NK-92 (cell line): ENCODE data around the gene SLC23A2.

ENCODE experiments used
- DNase-seq: peaks from one replicate; lab custom pipeline; 2025; ENCODE audit not compliant: unreplicated experiment; lab: John Stamatoyannopoulos, UW

Gene SLC23A2

DNA sequence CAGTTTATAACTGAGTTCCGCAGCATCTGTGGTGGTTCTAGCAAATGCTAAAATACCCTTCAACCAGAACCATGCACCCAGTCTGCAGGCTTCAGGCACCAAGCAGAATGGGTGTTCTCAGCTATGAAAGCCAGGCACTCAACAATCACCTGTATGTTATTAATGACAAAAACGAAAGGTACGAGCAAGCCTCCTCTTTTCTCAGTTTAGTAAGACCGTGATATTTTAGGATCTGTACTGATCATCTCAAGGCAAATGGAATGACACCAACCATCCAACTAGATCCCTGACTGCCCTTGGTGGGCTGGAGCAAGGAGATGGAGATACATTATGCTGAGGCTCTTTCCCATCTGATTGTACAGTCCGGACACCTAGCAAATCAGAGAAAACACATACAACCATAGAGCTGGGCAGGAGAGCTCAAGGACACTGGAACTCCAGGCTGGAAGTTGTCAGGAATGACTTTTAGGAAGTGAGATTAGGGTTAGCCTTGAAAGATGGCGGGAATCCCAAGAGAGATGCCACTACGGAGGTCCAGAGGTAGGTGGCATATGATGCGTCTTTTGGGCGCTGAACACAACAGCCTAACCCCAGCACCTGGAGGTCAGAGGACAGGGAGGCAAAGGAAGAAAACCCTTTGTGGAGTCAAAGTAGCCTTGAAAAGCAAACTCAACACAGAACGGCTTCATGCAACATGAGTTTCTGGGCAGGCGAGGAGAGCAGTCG, 33.4 kb downstream of the SLC23A2 start:
- no peak for DNase-seq

DNA sequence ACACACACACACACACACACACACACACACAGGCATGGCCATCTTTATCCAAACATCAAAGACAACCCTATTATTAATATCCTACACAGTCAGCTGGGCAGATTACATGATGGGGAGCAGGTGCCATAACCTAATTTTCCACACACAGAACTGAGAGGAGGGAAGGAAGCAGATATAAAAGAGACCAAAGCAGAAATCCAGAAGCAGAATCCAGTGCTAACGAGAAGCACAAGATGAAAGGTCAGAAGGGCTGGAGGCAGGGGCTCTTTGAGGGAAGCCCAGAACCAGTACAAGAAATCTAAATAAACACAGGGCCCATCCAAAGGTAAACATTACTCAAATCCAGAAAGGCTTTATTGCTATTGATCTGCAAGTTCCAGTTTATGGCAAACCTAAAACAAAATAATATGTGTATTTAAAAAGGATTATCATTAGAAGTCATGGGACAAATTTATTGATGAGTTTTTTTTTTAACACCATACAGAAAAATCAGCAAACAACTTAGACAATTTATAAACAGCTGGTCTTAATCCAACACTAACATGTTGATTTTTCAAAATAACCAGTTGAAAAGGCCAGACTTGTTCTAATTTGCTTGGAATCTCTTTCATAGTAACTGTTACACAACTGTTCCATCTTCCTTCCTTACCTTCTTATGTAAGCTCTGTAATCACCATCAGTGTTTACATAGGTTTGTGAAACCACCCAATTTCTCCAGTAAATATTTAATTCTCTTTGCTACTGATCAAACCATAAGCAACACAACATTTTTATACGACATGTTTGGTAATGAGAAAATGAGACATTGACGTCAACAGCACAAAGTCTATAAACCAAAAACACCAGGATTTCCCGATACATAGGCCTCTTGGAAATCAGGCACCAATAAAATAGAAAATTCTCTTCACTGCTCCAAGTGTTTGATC, 34.2 kb downstream of the SLC23A2 start:
- DNase-seq, result no peak

DNA sequence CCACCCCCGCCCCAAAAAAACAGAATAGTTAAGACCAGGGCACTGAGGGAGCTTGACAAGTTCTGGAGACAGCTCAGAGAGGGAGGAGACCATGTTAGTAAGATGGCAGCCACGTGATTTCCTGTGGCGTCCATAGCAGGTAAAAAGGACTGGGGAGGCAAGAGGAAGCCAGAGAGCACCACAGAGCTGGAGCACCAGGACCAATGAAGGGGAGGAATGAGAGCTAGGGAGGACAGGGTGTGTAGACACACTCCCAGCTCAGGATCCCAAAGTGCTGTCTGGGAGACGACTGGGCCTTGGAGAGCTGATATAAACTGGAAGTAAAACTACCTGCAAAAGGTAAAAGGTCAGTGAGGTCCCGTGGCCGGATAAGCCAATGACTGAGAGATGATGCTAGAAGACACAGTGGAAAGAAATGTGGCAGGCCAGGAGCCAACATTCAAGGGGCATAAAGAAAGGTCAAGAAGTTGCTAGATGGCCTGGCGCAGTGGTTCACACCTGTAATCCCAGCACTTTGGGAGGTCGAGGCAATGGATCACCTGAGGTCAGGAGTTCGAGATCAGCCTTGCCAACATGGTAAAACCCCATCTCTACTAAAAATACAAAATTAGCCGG, 39.0 kb downstream of the SLC23A2 start:
- DNase-seq, result no peak

DNA sequence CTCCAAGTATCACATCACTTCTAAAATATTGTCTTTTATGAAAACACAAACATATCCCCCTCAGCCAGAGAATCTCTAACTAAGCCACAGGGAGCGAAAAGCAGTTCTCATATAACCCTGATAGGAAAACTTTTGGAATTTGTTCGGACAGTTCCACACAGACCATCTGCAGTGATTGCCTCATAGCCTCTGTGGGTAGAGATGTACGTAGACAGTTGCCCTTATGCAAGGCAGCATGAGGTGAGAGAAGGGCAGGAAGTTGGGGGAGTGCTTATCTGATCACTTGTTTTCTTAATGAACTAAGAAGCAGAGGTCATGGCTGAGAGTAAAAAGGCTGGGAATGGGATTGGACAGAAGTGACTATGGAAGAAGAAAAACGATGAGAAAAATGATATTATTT, 39.6 kb downstream of the SLC23A2 start:
- DNase-seq, result no peak

DNA sequence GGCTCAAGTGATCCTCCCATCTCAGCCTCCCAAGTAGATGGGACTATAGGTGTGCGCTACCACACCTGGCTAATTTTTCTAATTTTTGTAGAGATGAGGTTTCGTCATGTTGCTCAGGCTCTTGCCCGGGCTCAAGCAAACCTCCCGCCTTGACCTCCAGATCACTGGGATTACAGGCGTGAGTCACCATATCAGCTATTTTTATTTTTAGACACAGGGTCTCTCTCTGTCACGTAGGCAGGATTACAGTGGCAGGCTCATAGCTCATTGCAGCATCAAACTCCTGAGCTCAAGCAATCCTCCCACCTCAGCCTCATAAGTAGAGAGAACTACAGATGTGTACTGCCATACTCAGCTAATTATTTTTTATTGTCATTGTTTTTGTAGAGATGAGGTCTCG, 41.7 kb downstream of the SLC23A2 start:
- no peak for DNase-seq

DNA sequence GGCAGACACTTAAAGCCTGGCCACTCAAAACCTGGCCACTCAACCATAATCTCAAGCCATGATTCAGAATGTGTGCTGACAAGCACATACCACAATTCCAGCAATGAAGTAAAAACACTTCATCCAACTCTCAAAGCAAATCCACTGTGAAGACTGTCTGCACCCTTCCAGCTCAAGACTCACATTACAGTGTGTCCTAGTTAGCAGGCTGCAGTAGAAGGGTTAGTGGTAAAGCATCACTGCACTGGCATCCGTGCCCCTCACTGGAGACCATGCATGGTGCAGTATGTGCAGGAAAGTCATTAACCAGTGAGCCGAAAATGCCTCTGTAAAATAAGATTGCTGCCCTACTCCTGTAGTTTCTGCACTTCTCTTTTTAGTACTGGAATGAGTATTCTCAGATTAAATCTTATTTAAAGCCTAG, 43.4 kb downstream of the SLC23A2 start:
- DNase-seq, result no peak

DNA sequence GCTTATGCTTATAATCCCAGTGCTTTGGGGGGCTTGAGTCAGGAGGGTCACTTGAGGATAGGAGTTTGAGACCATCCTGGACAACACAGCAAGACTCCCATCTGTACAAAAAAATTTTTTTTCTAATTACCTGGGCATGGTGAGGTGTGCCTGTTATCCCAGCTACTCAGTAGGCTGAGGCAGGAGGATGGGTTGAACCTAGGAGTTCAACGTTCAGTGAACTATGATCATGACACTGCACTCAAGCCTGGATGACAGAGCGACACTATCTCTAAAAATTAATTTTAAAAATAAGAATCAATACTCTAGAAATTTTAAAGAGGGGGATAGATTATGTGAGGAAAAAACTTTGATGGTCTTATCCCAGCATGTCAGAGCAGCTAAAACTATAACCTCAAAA, 44.1 kb downstream of the SLC23A2 start:
- no peak for DNase-seq

DNA sequence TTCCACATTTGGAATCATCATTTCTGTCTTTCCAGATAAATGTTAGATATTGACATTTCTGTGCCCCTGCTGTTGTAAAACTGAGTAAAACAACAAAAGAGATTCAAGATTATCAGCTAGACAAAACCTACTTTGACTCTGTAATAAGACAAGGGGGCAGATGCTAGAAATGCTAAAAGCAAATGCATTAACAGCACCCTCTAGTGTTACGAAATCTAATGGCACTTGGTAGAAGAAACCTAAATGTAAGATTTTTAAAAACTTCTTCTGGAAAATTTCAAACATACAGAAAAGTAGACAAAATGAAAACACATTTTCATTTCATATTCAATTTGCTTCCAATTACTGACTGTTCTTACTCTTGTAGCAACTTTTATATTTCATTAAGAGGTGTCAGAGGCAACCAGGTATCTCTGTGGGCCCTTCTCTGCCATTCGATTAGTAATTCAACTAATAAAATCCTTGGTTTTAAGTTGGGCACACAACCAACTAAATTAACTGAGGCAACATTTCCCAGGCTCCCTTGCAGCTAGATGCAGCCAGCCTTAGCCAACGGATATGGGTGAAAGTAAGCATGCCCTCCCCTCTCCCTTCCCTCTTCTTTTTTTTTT, 45.0 kb downstream of the SLC23A2 start:
- DNase-seq, result no peak

DNA sequence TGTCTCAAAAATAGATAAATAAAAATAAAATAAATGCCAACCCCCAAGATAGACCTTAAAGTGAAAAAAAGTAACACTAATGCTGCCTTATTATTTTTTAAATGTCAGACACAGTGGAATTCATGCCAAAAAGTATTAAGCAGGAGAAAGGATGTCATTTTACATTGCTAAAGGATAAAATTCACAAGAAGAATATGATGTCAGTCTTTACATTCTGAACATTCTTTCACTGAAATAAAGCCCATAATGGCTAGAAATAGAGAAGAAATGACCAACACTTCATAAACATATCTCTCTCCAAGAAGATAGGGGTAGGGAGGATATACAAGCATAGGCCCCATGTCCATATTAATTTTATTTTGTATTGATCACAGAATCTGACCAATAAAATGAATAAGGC, 47.4 kb downstream of the SLC23A2 start:
- DNase-seq, result no peak

DNA sequence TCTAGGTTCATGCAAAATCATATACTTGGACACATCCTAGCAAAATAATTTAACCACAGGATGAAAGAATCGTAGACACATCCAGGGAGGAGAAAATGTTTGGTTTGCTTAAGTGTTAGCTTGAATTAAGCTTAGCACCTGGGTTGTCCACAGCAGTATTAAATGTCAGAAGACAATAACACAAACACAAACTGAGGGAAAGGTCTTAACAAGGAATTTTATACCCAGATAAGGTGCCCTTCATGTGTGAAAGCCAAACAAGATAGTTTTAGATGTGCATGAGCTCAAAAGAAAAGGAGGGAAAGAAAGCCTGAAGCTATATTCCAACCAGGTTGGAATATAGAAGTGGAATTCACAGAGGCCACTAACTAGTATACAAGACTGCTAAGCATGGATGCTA, 49.1 kb downstream of the SLC23A2 start:
- DNase-seq, result no peak

DNA sequence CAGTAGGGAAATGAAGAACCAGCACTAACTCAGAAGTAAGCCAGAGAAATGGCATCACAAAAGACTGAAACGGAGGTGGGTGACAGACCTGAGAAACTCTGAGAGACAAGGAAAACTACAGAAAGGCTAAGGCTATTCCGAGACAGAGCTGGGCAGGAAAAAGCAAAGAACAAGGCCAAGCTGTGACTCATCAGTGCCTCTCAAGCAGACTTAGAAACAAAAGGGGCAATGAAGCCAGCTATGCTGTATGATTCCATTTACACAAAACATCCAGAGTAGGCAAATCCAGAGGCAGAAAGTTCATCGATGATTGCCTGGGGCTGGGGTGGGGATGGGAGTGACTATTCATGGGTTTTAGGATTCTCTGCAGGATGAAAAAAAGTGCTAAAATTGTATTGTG, 50.0 kb downstream of the SLC23A2 start:
- DNase-seq, result no peak

DNA sequence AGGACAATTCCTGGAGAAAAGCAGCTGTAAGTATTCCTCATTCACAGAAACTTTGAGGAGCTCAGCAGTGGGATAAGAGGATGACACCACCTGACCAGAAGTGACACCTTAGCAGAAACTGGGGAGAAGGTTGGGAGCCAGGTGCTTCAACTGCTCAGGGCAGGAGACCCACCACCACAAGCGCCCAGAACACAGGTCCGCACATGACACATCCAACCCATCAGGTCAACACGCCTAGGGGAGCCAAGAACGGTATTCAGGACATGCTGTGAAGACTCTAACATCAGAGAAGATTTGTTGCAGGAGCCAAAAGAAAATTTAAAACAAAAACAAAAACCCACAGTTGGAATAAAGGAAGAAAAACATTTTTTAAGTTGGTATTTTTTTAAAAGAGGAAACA, 50.5 kb downstream of the SLC23A2 start:
- no peak for DNase-seq

DNA sequence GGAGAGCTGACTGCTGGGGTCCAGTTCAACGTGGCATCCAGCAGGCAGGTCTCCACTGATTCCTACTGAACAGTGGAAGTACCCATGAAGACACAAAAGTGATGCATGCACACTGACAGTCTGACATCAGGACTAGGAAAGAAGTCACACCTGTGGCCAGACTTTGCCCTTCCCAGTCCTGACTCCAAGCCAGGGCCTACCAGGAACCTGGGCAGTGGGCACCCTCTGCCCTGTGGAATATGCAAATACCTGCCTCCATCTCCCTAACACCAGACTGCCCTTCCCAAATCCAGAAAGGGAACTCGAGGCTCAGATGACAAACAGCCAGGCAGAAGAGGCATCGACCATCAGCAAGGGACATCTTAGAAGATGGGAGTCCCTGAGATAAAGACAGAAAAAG, 50.9 kb downstream of the SLC23A2 start:
- DNase-seq, result no peak

DNA sequence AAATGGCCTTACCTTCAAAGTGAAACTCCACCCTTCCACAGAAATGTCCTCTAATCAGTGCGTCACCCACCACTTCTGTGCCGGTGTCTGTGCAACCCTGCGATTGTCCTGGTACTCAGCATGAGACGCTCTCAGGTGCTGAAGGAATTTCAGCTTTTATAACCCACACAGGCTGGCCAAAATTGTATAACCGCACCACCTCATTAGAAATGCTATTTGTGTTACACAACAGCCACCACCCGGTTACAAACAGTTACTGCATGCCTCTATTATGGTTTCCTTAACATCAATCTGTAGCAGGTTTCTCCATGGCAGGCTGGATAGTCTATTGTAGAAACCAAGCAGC, 51.5 kb downstream of the SLC23A2 start:
- DNase-seq, result no peak

DNA sequence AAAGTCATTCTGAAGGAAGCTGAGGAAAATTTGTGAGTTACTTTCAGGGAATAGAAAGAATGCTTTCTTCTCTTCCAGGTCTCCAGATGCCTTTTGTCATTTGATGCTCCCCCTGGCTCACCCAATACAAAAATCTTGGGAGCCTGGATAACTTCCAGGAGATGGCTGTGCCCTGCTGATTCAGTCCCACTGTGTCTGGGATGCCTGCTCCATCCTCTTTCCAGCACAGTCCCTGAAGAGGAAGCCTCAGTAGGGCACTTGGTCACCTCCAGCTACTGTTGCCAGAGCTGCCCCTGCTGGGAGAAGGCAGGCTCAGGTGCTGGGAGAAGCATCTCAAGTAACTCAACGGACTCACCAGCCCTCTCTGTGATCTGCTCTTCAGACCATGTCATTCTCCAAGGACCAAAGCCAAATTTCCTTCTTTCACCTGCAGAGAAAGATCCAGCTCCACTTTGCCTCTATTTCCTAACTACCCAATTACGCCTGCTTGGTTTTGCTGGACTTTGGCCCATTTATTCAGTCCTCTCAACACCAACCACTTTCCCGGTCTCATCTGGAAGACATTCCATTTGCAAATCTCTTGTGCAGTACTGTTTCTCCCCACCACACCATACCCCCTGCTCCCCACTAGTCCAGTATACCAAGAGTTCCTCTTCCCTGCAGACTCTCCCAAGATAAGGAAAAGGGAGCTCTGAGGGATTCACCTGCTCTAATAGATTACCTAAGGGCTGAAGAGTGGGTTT, 53.3 kb downstream of the SLC23A2 start:
- DNase-seq, result no peak

DNA sequence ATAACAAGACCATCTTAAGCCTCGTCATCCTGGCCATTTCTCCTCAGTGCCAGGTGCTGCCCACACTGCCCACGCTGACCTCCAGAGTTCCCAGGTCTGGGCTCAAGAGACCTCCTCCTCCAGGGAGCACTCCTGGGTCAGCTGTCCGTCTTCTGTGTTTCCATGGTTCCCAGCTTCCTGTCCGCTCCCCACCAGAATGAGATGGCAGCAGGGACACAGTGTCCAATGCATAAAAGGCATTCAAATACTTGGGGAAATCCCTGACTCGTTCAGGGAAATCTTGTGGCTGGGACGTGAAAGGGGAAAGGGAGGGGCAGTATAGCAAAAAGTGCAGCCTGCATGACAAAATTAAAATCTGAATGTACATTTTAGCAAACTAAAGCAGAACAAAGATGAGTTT, 54.3 kb downstream of the SLC23A2 start:
- DNase-seq, result no peak

DNA sequence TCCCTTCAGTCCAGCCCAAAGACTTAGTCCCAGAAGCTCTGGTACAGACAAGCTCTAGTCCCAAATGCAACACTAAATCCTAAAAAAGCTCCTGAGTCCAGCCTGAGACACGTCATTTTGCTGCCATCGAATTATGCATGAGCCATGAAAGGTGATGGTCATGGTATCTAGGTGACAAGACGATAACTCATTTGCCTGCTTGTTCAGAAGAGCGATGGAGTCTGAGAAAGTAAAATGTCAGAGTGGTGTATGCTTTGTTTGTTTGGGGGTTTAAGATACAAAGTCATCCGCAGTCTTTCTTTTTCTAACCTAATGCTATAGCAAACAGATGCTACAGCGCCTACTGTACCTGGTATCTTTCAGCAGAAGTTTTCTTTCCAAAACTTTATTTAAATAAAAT, 54.7 kb downstream of the SLC23A2 start:
- DNase-seq, result no peak

DNA sequence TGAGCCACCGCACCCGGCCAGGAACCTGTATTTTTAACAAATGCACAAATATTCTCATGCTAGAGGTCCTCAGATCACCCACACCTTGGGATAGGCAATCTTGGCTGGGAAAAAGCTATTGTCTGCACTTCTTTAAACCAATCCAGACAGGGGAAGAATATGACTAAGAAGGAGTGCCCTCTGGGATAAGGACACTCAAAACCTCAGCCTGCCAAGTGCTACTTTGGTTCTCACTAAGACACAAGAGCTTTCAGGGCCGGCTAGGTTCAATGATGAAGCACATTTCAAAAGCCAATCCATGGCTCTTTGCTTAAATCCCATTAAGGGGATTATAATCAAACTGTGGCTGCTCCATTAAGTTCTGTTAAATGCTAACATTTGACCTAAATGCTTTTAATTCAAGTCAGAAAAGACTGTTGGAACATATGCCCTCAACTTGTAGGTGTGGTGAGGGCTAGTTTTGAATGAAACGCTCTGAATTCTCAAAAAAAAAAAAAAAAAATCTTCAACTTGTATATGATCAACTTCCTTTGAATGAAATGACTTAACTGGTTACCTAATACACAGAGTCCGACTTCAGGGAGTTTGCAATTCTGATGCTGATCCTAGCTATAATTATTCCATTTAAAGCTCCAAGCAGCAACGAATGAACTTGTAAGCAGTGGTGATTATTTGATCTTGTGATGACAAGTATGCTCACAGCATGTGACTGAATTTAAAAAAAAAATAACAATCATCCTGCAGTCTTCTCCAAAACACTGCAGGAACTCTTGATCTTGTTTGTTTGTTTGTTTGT, 56.6 kb downstream of the SLC23A2 start:
- DNase-seq, result no peak

DNA sequence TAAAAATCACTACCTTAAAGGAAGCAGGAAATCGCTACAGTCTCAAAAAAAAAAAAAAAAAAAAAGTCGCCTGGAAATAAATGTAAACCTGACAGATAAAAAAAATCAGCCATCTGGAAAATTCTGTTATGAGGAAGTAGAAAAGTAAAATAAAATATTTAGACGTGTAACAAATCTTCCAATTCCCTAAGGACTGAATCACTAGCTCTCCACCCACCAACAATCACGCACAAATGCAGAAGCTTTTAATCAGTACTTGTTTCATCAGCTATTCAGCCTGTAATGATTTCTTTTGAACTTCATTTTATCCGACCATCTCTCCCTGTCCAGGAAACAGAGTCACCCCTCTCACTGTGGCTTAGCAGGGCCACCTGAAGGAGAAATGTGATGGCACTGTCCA, 59.0 kb downstream of the SLC23A2 start:
- no peak for DNase-seq
